ENCODE data around the gene RYR2.
"Not testable (repeated sequence)": the region's sequence is repeated elsewhere in the genome, so short reads cannot be mapped to it uniquely, and the experiment has no call there.

The RYR2 gene

DNA sequence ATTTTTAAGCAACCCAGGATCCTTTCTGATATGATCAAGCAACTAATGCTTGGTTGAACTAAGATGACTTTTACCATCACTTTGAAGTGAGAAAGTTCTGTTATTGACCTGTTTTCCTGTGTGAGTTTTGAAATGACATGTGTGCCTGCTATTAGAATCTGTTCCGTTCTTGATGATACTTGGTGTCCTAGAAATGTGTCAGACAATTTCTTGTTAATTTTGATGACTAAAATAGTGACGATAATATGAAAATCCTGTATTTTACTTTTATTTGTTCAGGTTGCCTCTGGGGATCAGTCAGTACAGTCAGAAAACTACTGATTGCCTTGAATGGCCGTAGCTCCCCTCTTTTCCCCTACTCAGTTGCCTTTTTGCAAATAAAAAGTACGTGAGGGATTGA, 228.0 kb downstream of the RYR2 start:
- Histone ChIP-seq H3K79me1 (ENCODE audit: low read length) (no peaks in the 10 kb centered on the region), H3K27me3 (ENCODE audit: insufficient read depth, low read length) (no peaks in the 10 kb centered on the region), H3K9me3 (ENCODE audit: insufficient read depth, low read depth, low read length) (no peaks in the 10 kb centered on the region), H3K27ac (ENCODE audit: low read depth, low read length) (no peak overlapping the region), H2BK5ac (ENCODE audit: low read depth, low read length, poor library complexity) (no peak overlapping the region), H2AK5ac (ENCODE audit: low read length) (no peak overlapping the region), H3K4ac (ENCODE audit: low read depth, low read length) (no peak overlapping the region), H2AFZ (ENCODE audit: insufficient read depth, low read length, poor library complexity) (no peak overlapping the region), H2BK120ac (ENCODE audit: insufficient read depth, low read length, poor library complexity) (no peak overlapping the region), H3K4me1 (ENCODE audit: control insufficient read depth in 1 of 2, insufficient read depth in 2 of 2, low read length in 2 of 2) (no peaks in the 10 kb centered on the region), H3K9ac (ENCODE audit: low read length) (no peak overlapping the region), H4K91ac (ENCODE audit: low read depth, low read length) (no peak overlapping the region), H3K18ac (ENCODE audit: low read length) (no peak overlapping the region), H3K4me3 (ENCODE audit: low read depth, low read length) (no peak overlapping the region), H2BK12ac (ENCODE audit: low read length) (no peak overlapping the region), H3K23ac (ENCODE audit: low read length) (no peak overlapping the region), H3K79me2 (ENCODE audit: control insufficient read depth, insufficient read depth, low read length, poor library complexity) (no peaks in the 10 kb centered on the region), H4K12ac (ENCODE audit: low read depth, low read length) (no peak overlapping the region), H3K36me3 (ENCODE audit: control insufficient read depth in 1 of 2, insufficient read depth in 2 of 2, low read length in 2 of 2) (peaks cover 0 to 2% of the 10 kb centered on the region in 2 experiments), H4K8ac (ENCODE audit: low read depth, low read length) (no peak overlapping the region), H3K14ac (ENCODE audit: low read length) (no peak overlapping the region), H3K4me2 (ENCODE audit: low read length) (no peak overlapping the region)
- no peak for DNase-seq
- WGBS (ENCODE audit: extremely low coverage, insufficient coverage, insufficient read length) = no CpG with 5 or more reads among the region's 4 CpGs

- Histone ChIP-seq H3K79me1 (ENCODE audit: low read length) (no peaks in the 10 kb centered on the region), H4K8ac (ENCODE audit: low read depth, low read length) (no peak overlapping the region), H3K4me2 (ENCODE audit: low read length) (no peak overlapping the region), H3K9me3 (ENCODE audit: insufficient read depth, low read depth, low read length) (no peaks in the 10 kb centered on the region), H2BK12ac (ENCODE audit: low read length) (no peak overlapping the region), H2BK120ac (ENCODE audit: insufficient read depth, low read length, poor library complexity) (no peak overlapping the region), H3K18ac (ENCODE audit: low read length) (no peak overlapping the region), H3K14ac (ENCODE audit: low read length) (no peak overlapping the region), H3K4ac (ENCODE audit: low read depth, low read length) (no peak overlapping the region), H3K4me3 (ENCODE audit: low read depth, low read length) (no peak overlapping the region), H3K9ac (ENCODE audit: low read length) (no peak overlapping the region), H4K12ac (ENCODE audit: low read depth, low read length) (no peak overlapping the region), H2BK5ac (ENCODE audit: low read depth, low read length, poor library complexity) (no peak overlapping the region), H4K91ac (ENCODE audit: low read depth, low read length) (no peak overlapping the region), H3K4me1 (ENCODE audit: control insufficient read depth in 1 of 2, insufficient read depth in 2 of 2, low read length in 2 of 2) (no peaks in the 10 kb centered on the region), H2AK5ac (ENCODE audit: low read length) (no peak overlapping the region), H3K27ac (ENCODE audit: low read depth, low read length) (no peak overlapping the region), H3K36me3 (ENCODE audit: control insufficient read depth in 1 of 2, insufficient read depth in 2 of 2, low read length in 2 of 2) (peaks cover 0 to 2% of the 10 kb centered on the region in 2 experiments), H3K23ac (ENCODE audit: low read length) (no peak overlapping the region), H3K27me3 (ENCODE audit: insufficient read depth, low read length) (no peaks in the 10 kb centered on the region), H3K79me2 (ENCODE audit: control insufficient read depth, insufficient read depth, low read length, poor library complexity) (no peaks in the 10 kb centered on the region), H2AFZ (ENCODE audit: insufficient read depth, low read length, poor library complexity) (no peak overlapping the region)
- no CpG with 5 or more reads among the region's 3 CpGs for WGBS (ENCODE audit: extremely low coverage, insufficient coverage, insufficient read length)
- DNase-seq = no peak
Observed at GRCh38 chr1:237270353-237270752, 228.4 kb downstream of the RYR2 start.

- H3K36me3 ChIP-seq (ENCODE audit: control insufficient read depth in 1 of 2, insufficient read depth in 2 of 2, low read length in 2 of 2); H4K91ac ChIP-seq (ENCODE audit: low read depth, low read length); H2AK5ac ChIP-seq (ENCODE audit: low read length); H4K12ac ChIP-seq (ENCODE audit: low read depth, low read length); H3K27ac ChIP-seq (ENCODE audit: low read depth, low read length); H3K4me3 ChIP-seq (ENCODE audit: low read depth, low read length); H3K9me3 ChIP-seq (ENCODE audit: insufficient read depth, low read depth, low read length); DNase-seq; H3K4me2 ChIP-seq (ENCODE audit: low read length); H2AFZ ChIP-seq (ENCODE audit: insufficient read depth, low read length, poor library complexity); H3K79me2 ChIP-seq (ENCODE audit: control insufficient read depth, insufficient read depth, low read length, poor library complexity); H3K18ac ChIP-seq (ENCODE audit: low read length); H3K9ac ChIP-seq (ENCODE audit: low read length); H3K79me1 ChIP-seq (ENCODE audit: low read length); H3K14ac ChIP-seq (ENCODE audit: low read length); H2BK12ac ChIP-seq (ENCODE audit: low read length); H3K4ac ChIP-seq (ENCODE audit: low read depth, low read length); H3K27me3 ChIP-seq (ENCODE audit: insufficient read depth, low read length); H2BK5ac ChIP-seq (ENCODE audit: low read depth, low read length, poor library complexity); H3K4me1 ChIP-seq (ENCODE audit: control insufficient read depth in 1 of 2, insufficient read depth in 2 of 2, low read length in 2 of 2); H3K23ac ChIP-seq (ENCODE audit: low read length); H4K8ac ChIP-seq (ENCODE audit: low read depth, low read length); H2BK120ac ChIP-seq (ENCODE audit: insufficient read depth, low read length, poor library complexity): not testable (repeated sequence)
- WGBS (ENCODE audit: extremely low coverage, insufficient coverage, insufficient read length) = no CpG with 5 or more reads among the region's 3 CpGs
Observed at GRCh38 chr1:237277994-237278393, 236.0 kb downstream of the RYR2 start.

GRCh38 chr1:237279629-237280028, 237.6 kb downstream of the RYR2 start:
- Histone ChIP-seq H4K91ac (ENCODE audit: low read depth, low read length) (no peak overlapping the region), H3K9ac (ENCODE audit: low read length) (no peak overlapping the region), H2BK5ac (ENCODE audit: low read depth, low read length, poor library complexity) (no peak overlapping the region), H3K9me3 (ENCODE audit: insufficient read depth, low read depth, low read length) (no peaks in the 10 kb centered on the region), H2AK5ac (ENCODE audit: low read length) (no peak overlapping the region), H4K12ac (ENCODE audit: low read depth, low read length) (no peak overlapping the region), H3K18ac (ENCODE audit: low read length) (no peak overlapping the region), H3K36me3 (ENCODE audit: control insufficient read depth in 1 of 2, insufficient read depth in 2 of 2, low read length in 2 of 2) (no peaks in the 10 kb centered on the region), H2BK120ac (ENCODE audit: insufficient read depth, low read length, poor library complexity) (no peak overlapping the region), H3K79me1 (ENCODE audit: low read length) (no peaks in the 10 kb centered on the region), H3K79me2 (ENCODE audit: control insufficient read depth, insufficient read depth, low read length, poor library complexity) (no peaks in the 10 kb centered on the region), H3K14ac (ENCODE audit: low read length) (no peak overlapping the region), H4K8ac (ENCODE audit: low read depth, low read length) (no peak overlapping the region), H3K23ac (ENCODE audit: low read length) (no peak overlapping the region), H2BK12ac (ENCODE audit: low read length) (no peak overlapping the region), H3K27me3 (ENCODE audit: insufficient read depth, low read length) (no peaks in the 10 kb centered on the region), H3K4me3 (ENCODE audit: low read depth, low read length) (no peak overlapping the region), H3K4me2 (ENCODE audit: low read length) (no peak overlapping the region), H3K4ac (ENCODE audit: low read depth, low read length) (no peak overlapping the region), H3K4me1 (ENCODE audit: control insufficient read depth in 1 of 2, insufficient read depth in 2 of 2, low read length in 2 of 2) (no peaks in the 10 kb centered on the region), H2AFZ (ENCODE audit: insufficient read depth, low read length, poor library complexity) (no peak overlapping the region), H3K27ac (ENCODE audit: low read depth, low read length) (no peak overlapping the region)
- WGBS (ENCODE audit: extremely low coverage, insufficient coverage, insufficient read length) = no CpG with 5 or more reads among the region's 1 CpG
- no peak for DNase-seq
